HCT116 (cell line): Measurements from ENCODE around the gene BLOC1S5. TPM values are rescaled to one million over a fixed set of nuclear protein-coding genes. Genes with fewer than 3 reads are reported as not detected.

Experiments used
- ATAC-seq: fragments of 200-7000 bp; cut with Tn5 transposase; 2 replicates; pipeline ENCODE4 v1.9.1; 2020; ENCODE audit warnings: mild to moderate bottlenecking, moderate library complexity
- BruUV-seq: library from RNA; stranded (reverse); fragments of 400-500 nt; replicated peaks from 2 replicates; lab custom pipeline; 2021; lab: Mats Ljungman, UMichigan
- CTCF ChIA-PET: fragments of 300-600 bp; sonication (Branson Sonifier 250); formaldehyde crosslinking; loops from one replicate; lab custom pipeline; 2021; ENCODE audit warnings: antibody characterized with exemption; lab: Charles Lee
- POLR2A ChIA-PET: fragments of 300-600, 350-600 bp; sonication (Branson Sonifier 250); formaldehyde crosslinking; loops from one replicate; lab custom pipeline; 2021; ENCODE audit warnings: antibody characterized with exemption; lab: Charles Lee
- RAD21 ChIA-PET, 2 experiments: fragments of 300-600 bp; sonication (Branson Sonifier 250); formaldehyde crosslinking; loops; one replicate each; lab custom pipeline; 2023; ENCODE audit warnings: low total read pairs in 2 of 2; ENCODE audit not compliant: uncharacterized antibody in 2 of 2, unreplicated experiment in 2 of 2, low non-redundant PET in 1 of 2; lab: Charles Lee
- DNase-seq: peaks from one replicate; pipeline ENCODE4 v3.0.0-alpha.2; 2010; ENCODE audit warnings: low read depth, low spot score
- H2AFZ ChIP-seq: fragments of 200-600 bp; shearing (Covaris generic), sonication (generic); 2 replicates; pipeline ENCODE4 v1.6.1; 2017; ENCODE audit warnings: low read depth, mixed run types, mixed read lengths, antibody characterized with exemption, low read length; ENCODE audit not compliant: poor library complexity, severe bottlenecking
- H3K27ac ChIP-seq: 2 replicates; pipeline ENCODE4 v1.5.1; 2012; ENCODE audit warnings: low read depth, low read length
- H3K27me3 ChIP-seq: fragments of 200-600 bp; sonication (generic); 2 replicates; pipeline ENCODE4 v1.6.1; 2016; ENCODE audit warnings: mixed run types, low read length, mixed read lengths; ENCODE audit not compliant: insufficient read depth
- H3K36me3 ChIP-seq, 2 experiments: fragments of 200-500 bp in 1 of 2; fragments of 200-600 bp in 1 of 2; sonication (Bioruptor generic) in 1 of 2; sonication (generic) in 1 of 2; 2 replicates each; pipeline versions ENCODE4 v1.5.1 to v1.6.1; 2014 to 2016; ENCODE audit warnings: low read length in 2 of 2, inconsistent platforms in 1 of 2, mixed read lengths in 1 of 2, mixed run types in 1 of 2; ENCODE audit not compliant: insufficient read depth in 2 of 2, control insufficient read depth in 1 of 2
- H3K4me1 ChIP-seq, 2 experiments: fragments of 200-600 bp in 1 of 2; sonication (generic) in 1 of 2; 2 replicates each; pipeline versions ENCODE4 v1.5.1 to v1.6.1; 2012 to 2017; ENCODE audit warnings: low read length in 2 of 2, inconsistent platforms in 1 of 2, mild to moderate bottlenecking in 1 of 2, mixed read lengths in 1 of 2, mixed run types in 1 of 2, moderate library complexity in 1 of 2; ENCODE audit not compliant: insufficient read depth in 2 of 2, control insufficient read depth in 1 of 2
- H3K4me2 ChIP-seq: fragments of 200-600 bp; sonication (generic); 2 replicates; pipeline ENCODE4 v1.6.1; 2017; ENCODE audit warnings: mixed run types, low read length, mixed read lengths
- H3K4me3 ChIP-seq, 2 experiments: fragments of 200-600 bp in 1 of 2; sonication (generic) in 1 of 2; replicated peaks in 1 of 2; 2 replicates each; pipeline ENCODE4 v1.5.1; 2011 to 2016; ENCODE audit warnings: low read length in 2 of 2, control low read depth in 1 of 2, low read depth in 1 of 2, mild to moderate bottlenecking in 1 of 2, mixed read lengths in 1 of 2, mixed run types in 1 of 2
- H3K79me2 ChIP-seq: fragments of 200-600 bp; sonication (generic); 2 replicates; pipeline ENCODE4 v1.6.1; 2017; ENCODE audit warnings: mild to moderate bottlenecking, mixed run types, low read length, moderate library complexity, mixed read lengths; ENCODE audit not compliant: insufficient read depth
- H3K9ac ChIP-seq: fragments of 200-600 bp; sonication (generic); 2 replicates; pipeline ENCODE4 v1.6.1; 2016; ENCODE audit warnings: low read length, mixed read lengths
- H3K9me2 ChIP-seq: fragments of 200-600 bp; sonication (generic), shearing (Covaris generic); 2 replicates; pipeline ENCODE4 v1.6.1; 2017; ENCODE audit warnings: mixed run types, mild to moderate bottlenecking, moderate library complexity; ENCODE audit not compliant: insufficient read depth
- H3K9me3 ChIP-seq, 2 experiments: fragments of 200-500 bp in 1 of 2; fragments of 200-600 bp in 1 of 2; sonication (Bioruptor generic) in 1 of 2; sonication (generic) in 1 of 2; 2 replicates each; pipeline ENCODE4 v1.6.1; 2014 to 2017; ENCODE audit warnings: low read length in 2 of 2, mixed read lengths in 2 of 2, inconsistent platforms in 1 of 2, low read depth in 1 of 2, mild to moderate bottlenecking in 1 of 2, mixed run types in 1 of 2, moderate library complexity in 1 of 2; ENCODE audit not compliant: control insufficient read depth in 1 of 2, insufficient read depth in 1 of 2
- H4K20me1 ChIP-seq: fragments of 200-600 bp; sonication (generic), shearing (Covaris generic); 2 replicates; pipeline ENCODE4 v1.6.1; 2017; ENCODE audit warnings: mixed run types, mild to moderate bottlenecking, moderate library complexity; ENCODE audit not compliant: insufficient read depth
- CBX3 ChIP-seq: IDR thresholded peaks from 2 replicates; pipeline ENCODE4 v1.6.1; 2012; ENCODE audit warnings: low read depth
- CEBPB ChIP-seq: IDR thresholded peaks from 2 replicates; pipeline ENCODE4 v1.6.1; 2012; ENCODE audit warnings: low read depth
- CTCF ChIP-seq, 3 experiments: fragments of 200-600 bp in 1 of 3; sonication (generic) in 1 of 3; IDR thresholded peaks in 2 of 3; conservative IDR thresholded peaks in 1 of 3; 2 replicates each; pipeline ENCODE4 v1.5.1; 2012 to 2017; ENCODE audit warnings: low read depth in 2 of 3, low read length in 2 of 3, antibody characterized with exemption in 1 of 3, borderline replicate concordance in 1 of 3, control low read depth in 1 of 3, mild to moderate bottlenecking in 1 of 3, mixed read lengths in 1 of 3, mixed run types in 1 of 3, moderate library complexity in 1 of 3; ENCODE audit not compliant: insufficient read depth in 1 of 3
- EGR1 ChIP-seq: IDR thresholded peaks from 2 replicates; pipeline ENCODE4 v1.6.1; 2012; ENCODE audit warnings: low read depth
- ELF1 ChIP-seq: IDR thresholded peaks from 2 replicates; pipeline ENCODE4 v1.6.1; 2012; ENCODE audit warnings: low read depth, borderline replicate concordance
- EZH2 ChIP-seq: fragments of 200-600 bp; sonication (generic); IDR thresholded peaks from 2 replicates; pipeline ENCODE4 v1.6.1; 2017; ENCODE audit warnings: antibody characterized with exemption, mixed run types
- EZH2phosphoT487 ChIP-seq: fragments of 200-600 bp; IDR thresholded peaks from 2 replicates; pipeline ENCODE4 v1.6.1; 2018; ENCODE audit warnings: antibody characterized with exemption, borderline replicate concordance
- MAX ChIP-seq: IDR thresholded peaks from 2 replicates; pipeline ENCODE4 v1.6.1; 2012
- POLR2AphosphoS5 ChIP-seq: IDR thresholded peaks from 2 replicates; pipeline ENCODE4 v1.6.1; 2011; ENCODE audit warnings: mild to moderate bottlenecking, low read depth, low read length, moderate library complexity
- RAD21 ChIP-seq: IDR thresholded peaks from 2 replicates; pipeline ENCODE4 v1.6.1; 2012; ENCODE audit warnings: low read depth, mild to moderate bottlenecking
- SIN3A ChIP-seq: IDR thresholded peaks from 2 replicates; pipeline ENCODE4 v1.6.1; 2012; ENCODE audit warnings: low read depth
- TCF7L2 ChIP-seq: IDR thresholded peaks from 2 replicates; pipeline ENCODE4 v1.7.0; 2011; ENCODE audit warnings: borderline replicate concordance, inconsistent platforms; ENCODE audit not compliant: insufficient read depth, insufficient read length; ENCODE audit errors: extremely low read depth
- ZBTB33 ChIP-seq: IDR thresholded peaks from 2 replicates; pipeline ENCODE4 v1.6.1; 2011; ENCODE audit warnings: mild to moderate bottlenecking, low read length, moderate library complexity; ENCODE audit not compliant: insufficient replicate concordance; ENCODE audit errors: extremely low read depth
- ZFX ChIP-seq: fragments of 450-650 bp; IDR thresholded peaks from 2 replicates; pipeline ENCODE4 v1.6.1; 2017
- ZNF274 ChIP-seq: fragments of 200-500 bp; sonication (Bioruptor generic); IDR thresholded peaks from 2 replicates; pipeline ENCODE4 v1.6.1; 2014; ENCODE audit warnings: mild to moderate bottlenecking, low read depth, low read length, inconsistent platforms
- intact Hi-C: fragments of 100-400 bp; cut with micrococcal nuclease; formaldehyde crosslinking; loops from 2 replicates; pipeline ENCODE4 v1.10.0; 2022
- total RNA-seq: library from RNA; stranded (reverse); gene quantifications from one replicate; pipeline ENCODE4 v1.2.1, GENCODE V29; 2021; ENCODE audit not compliant: unreplicated experiment

BLOC1S5 gene
- total RNA-seq, 1 experiment from 2014 or later = 12.0 TPM

GRCh38 chr6:8079126-8079525, 14.9 kb upstream of the BLOC1S5 start:
- no peak overlapping the region for H3K9ac ChIP-seq
- TF ChIP-seq EGR1 = no peak
- no peak for TF ChIP-seq TCF7L2
- TF ChIP-seq EZH2 = no peak
- no peak for TF ChIP-seq CBX3
- no peaks in the 10 kb centered on the region for H3K27me3 ChIP-seq
- peaks cover 53% of the 10 kb centered on the region for H3K79me2 ChIP-seq
- intact Hi-C loops = no loop called here
- H2AFZ ChIP-seq = no peak overlapping the region
- peaks cover 3 to 4% of the 10 kb centered on the region in 2 experiments; a peak in 2 of 4 replicates for H3K36me3 ChIP-seq
- no TSS peak for BruUV-seq
- ChIA-PET POLR2A (no interaction called here), RAD21 (no interaction called here), CTCF (no interaction called here)
- peaks cover 28 to 32% of the 10 kb centered on the region in 2 experiments for H3K4me1 ChIP-seq
- H3K9me2 ChIP-seq = no peaks in the 10 kb centered on the region
- no peak overlapping the region for H3K27ac ChIP-seq
- no peak for ATAC-seq
- DNase-seq = no peak
- no peak overlapping the region for H3K4me3 ChIP-seq
- no peak overlapping the region for H3K4me2 ChIP-seq
- peaks cover 7% of the 10 kb centered on the region; the same call in 1 of the 2 replicates for H4K20me1 ChIP-seq
- H3K9me3 ChIP-seq = no peaks in the 10 kb centered on the region

GRCh38 chr6:8077991-8078390, 13.8 kb upstream of the BLOC1S5 start:
- Histone ChIP-seq H4K20me1 (peaks cover 4% of the 10 kb centered on the region; the same call in 1 of the 2 replicates), H3K27me3 (no peaks in the 10 kb centered on the region), H3K9me2 (no peaks in the 10 kb centered on the region), H3K9me3 (no peaks in the 10 kb centered on the region), H2AFZ (no peak overlapping the region), H3K4me2 (no peak overlapping the region), H3K4me1 (peaks cover 16 to 21% of the 10 kb centered on the region in 2 experiments), H3K27ac (no peak overlapping the region), H3K36me3 (peaks cover 0 to 3% of the 10 kb centered on the region in 2 experiments; a peak in 2 of 4 replicates), H3K79me2 (peaks cover 41% of the 10 kb centered on the region), H3K4me3 (no peak overlapping the region), H3K9ac (no peak overlapping the region)
- RAD21 ChIA-PET = no interaction called here
- BruUV-seq = no TSS peak
- POLR2A ChIA-PET = no interaction called here
- TF ChIP-seq EZH2 = no peak
- TF ChIP-seq CTCF (IDR thresholded peaks at IDR 0.05 in 2 of 3, conservative IDR thresholded peaks at IDR 0.05 in 1 of 3; ENCODE audit: borderline replicate concordance in 1 of 3, insufficient read depth in 1 of 3, low read depth in 2 of 3, low read length in 2 of 3) = no peak
- no peak for TF ChIP-seq RAD21
- no peak for TF ChIP-seq MAX
- TF ChIP-seq POLR2AphosphoS5 = no peak
- no peak for TF ChIP-seq CEBPB
- TF ChIP-seq EZH2phosphoT487 = no peak
- no peak for TF ChIP-seq ZBTB33
- no peak for TF ChIP-seq EGR1
- no peak for TF ChIP-seq ZFX
- no peak for TF ChIP-seq SIN3A
- no peak for TF ChIP-seq CBX3
- TF ChIP-seq ELF1 = no peak
- TF ChIP-seq ZNF274 = no peak
- intact Hi-C loops = no loop called here
- DNase-seq (no peak), ATAC-seq (no peak)
- CTCF ChIA-PET = no interaction called here
